Naive thymus-derived CD8-positive, alpha-beta T cell (primary cell): ENCODE measurements around the gene PEAR1. TPM values are rescaled to one million over a fixed set of nuclear protein-coding genes. Genes with fewer than 3 reads are reported as not detected.
A peak's percentile ranks its signal among the peaks of the same experiment; 100 is the strongest.

Source experiments
- ATAC-seq, 2 donors: fragments of 150-1000 bp; cut with Tn5 transposase in 1 of 2; sonication (Bioruptor Pico), chemical (Tn5 transposase) in 1 of 2; 1 replicate in 1 of 2; 2 replicates in 1 of 2; pipeline ENCODE4 v1.10.0; 2021; ENCODE audit warnings: mild to moderate bottlenecking in 2 of 2, moderate library complexity in 2 of 2
- POLR2A ChIA-PET: fragments of 350-600 bp; sonication (Branson Sonifier 250); formaldehyde crosslinking; loops from one replicate; lab custom pipeline; 2021; ENCODE audit warnings: antibody characterized with exemption; lab: Charles Lee
- DNase-seq, 10 donors: peaks; one replicate each; pipeline versions ENCODE4 v3.0.0 to v3.0.0-alpha.2; 2020 to 2022
- H3K27ac Mint-ChIP-seq, 10 donors: one replicate each; pipeline ENCODE4 v1.8.0; 2020 to 2022; ENCODE audit warnings: mild to moderate bottlenecking in 10 of 10, mixed read lengths in 10 of 10, moderate library complexity in 4 of 10, inconsistent platforms in 1 of 10
- H3K27me3 Mint-ChIP-seq, 5 donors: one replicate each; pipeline ENCODE4 v1.8.0; 2021 to 2022; ENCODE audit warnings: mixed read lengths in 5 of 5
- H3K36me3 Mint-ChIP-seq, 3 donors: one replicate each; pipeline ENCODE4 v1.8.0; 2020 to 2022; ENCODE audit warnings: mixed read lengths in 3 of 3, mild to moderate bottlenecking in 2 of 3, inconsistent platforms in 1 of 3
- H3K4me1 Mint-ChIP-seq, 4 donors: one replicate each; pipeline ENCODE4 v1.8.0; 2021 to 2022; ENCODE audit warnings: mixed read lengths in 4 of 4
- H3K4me3 Mint-ChIP-seq, 10 donors: one replicate each; pipeline ENCODE4 v1.8.0; 2020 to 2022; ENCODE audit warnings: mild to moderate bottlenecking in 10 of 10, mixed read lengths in 10 of 10, moderate library complexity in 6 of 10, inconsistent platforms in 1 of 10
- H3K9me3 Mint-ChIP-seq, 9 donors: one replicate each; pipeline ENCODE4 v1.8.0; 2020 to 2022; ENCODE audit warnings: mixed read lengths in 9 of 9, mild to moderate bottlenecking in 3 of 9, inconsistent platforms in 1 of 9, moderate library complexity in 1 of 9
- polyA plus RNA-seq, 3 donors: library from polyadenylated mRNA; unstranded; fragments of 300-500 nt; fragmentation: Illumina TruSeq; gene quantifications; one replicate each; pipeline ENCODE4 v1.2.3, GENCODE V29; 2021
- total RNA-seq, 8 experiments: library from RNA in 2 of 8; stranded (reverse) in 2 of 8; gene quantifications; one replicate each; pipeline ENCODE4 v1.2.3 and lab custom pipeline; 2021 to 2026

PEAR1 gene
- total and polyA plus RNA-seq, 5 experiments from 2014 or later: 0.11 TPM; not detected in 4

- Mint-ChIP-seq H3K4me1 (peaks cover 5 to 27% (median 21%) of the 10 kb centered on the region in 4 donors), H3K36me3 (peaks cover 0 to 7% (median 0%) of the 10 kb centered on the region in 3 donors), H3K27me3 (peaks cover 25 to 66% (median 45%) of the 10 kb centered on the region in 5 donors), H3K9me3 (no peaks in the 10 kb centered on the region), H3K4me3 (no peak overlapping the region), H3K27ac (peak overlapping the region in 1 of 10 donors; percentile 9)
- POLR2A ChIA-PET: no interaction called here
- DNase-seq (no peak), ATAC-seq (no peak)
Measured at GRCh38 chr1:156931211-156931952, 37.9 kb downstream of the PEAR1 start.

- H3K27me3 Mint-ChIP-seq: peaks cover 22 to 60% (median 40%) of the 10 kb centered on the region in 5 donors
- ATAC-seq (no peak), DNase-seq (no peak)
- H3K4me1 Mint-ChIP-seq: peaks cover 5 to 25% (median 19%) of the 10 kb centered on the region in 4 donors
- peak overlapping the region in 3 of 10 donors; percentile 5 to 67 (median 9) for H3K27ac Mint-ChIP-seq
- peaks cover 0 to 7% (median 0%) of the 10 kb centered on the region in 3 donors for H3K36me3 Mint-ChIP-seq
- POLR2A ChIA-PET: no interaction called here
- H3K4me3 Mint-ChIP-seq: no peak overlapping the region
- no peaks in the 10 kb centered on the region for H3K9me3 Mint-ChIP-seq
Measured at GRCh38 chr1:156931974-156932710, 38.6 kb downstream of the PEAR1 start.

GRCh38 chr1:156933136-156933535 lies 39.6 kb downstream of the PEAR1 start:
- no peak for ATAC-seq
- Mint-ChIP-seq H3K27me3 (peaks cover 18 to 50% (median 32%) of the 10 kb centered on the region in 5 donors), H3K9me3 (no peaks in the 10 kb centered on the region), H3K36me3 (peaks cover 0 to 8% (median 0%) of the 10 kb centered on the region in 3 donors), H3K4me3 (no peak overlapping the region), H3K27ac (peak overlapping the region in 2 of 10 donors; percentile 37 to 48), H3K4me1 (peaks cover 0 to 15% (median 13%) of the 10 kb centered on the region in 4 donors)
- POLR2A ChIA-PET: no interaction called here
- no peak for DNase-seq

GRCh38 chr1:156935505-156936128 lies 42.1 kb downstream of the PEAR1 start:
- H3K4me3 Mint-ChIP-seq: no peak overlapping the region
- no peak for DNase-seq
- POLR2A ChIA-PET: no interaction called here
- peaks cover 1 to 12% (median 10%) of the 10 kb centered on the region in 4 donors for H3K4me1 Mint-ChIP-seq
- ATAC-seq: no peak
- H3K9me3 Mint-ChIP-seq: no peaks in the 10 kb centered on the region
- peak overlapping the region in 4 of 10 donors; percentile 27 to 72 (median 31) for H3K27ac Mint-ChIP-seq
- H3K36me3 Mint-ChIP-seq: peaks cover 0 to 27% (median 3%) of the 10 kb centered on the region in 3 donors
- H3K27me3 Mint-ChIP-seq: peaks cover 10 to 25% (median 11%) of the 10 kb centered on the region in 5 donors

GRCh38 chr1:156936191-156936590 lies 42.7 kb downstream of the PEAR1 start:
- Mint-ChIP-seq H3K36me3 (peaks cover 0 to 32% (median 5%) of the 10 kb centered on the region in 3 donors), H3K27ac (peak overlapping the region in 1 of 10 donors; percentile 72), H3K27me3 (peaks cover 4 to 19% (median 6%) of the 10 kb centered on the region in 5 donors), H3K9me3 (no peaks in the 10 kb centered on the region), H3K4me3 (no peak overlapping the region), H3K4me1 (peaks cover 3 to 11% (median 6%) of the 10 kb centered on the region in 4 donors)
- no peak for DNase-seq
- ATAC-seq: no peak
- POLR2A ChIA-PET: interaction anchor here (0.6 kb wide), 1 partner anchor 27 kb away, joined by 4 read pairs; no protein-coding TSS in a partner anchor

GRCh38 chr1:156936721-156937220 lies 43.3 kb downstream of the PEAR1 start:
- no peak for DNase-seq
- POLR2A ChIA-PET: interaction anchor here (0.6 kb wide), 1 partner anchor 26 kb away, joined by 4 read pairs; no protein-coding TSS in a partner anchor
- no peak for ATAC-seq
- peaks cover 0 to 5% (median 3%) of the 10 kb centered on the region in 4 donors for H3K4me1 Mint-ChIP-seq
- no peaks in the 10 kb centered on the region for H3K9me3 Mint-ChIP-seq
- peaks cover 0 to 14% (median 0%) of the 10 kb centered on the region in 5 donors for H3K27me3 Mint-ChIP-seq
- peak overlapping the region in 1 of 10 donors; percentile 37 for H3K27ac Mint-ChIP-seq
- H3K36me3 Mint-ChIP-seq: peaks cover 0 to 35% (median 8%) of the 10 kb centered on the region in 3 donors
- H3K4me3 Mint-ChIP-seq: no peak overlapping the region

GRCh38 chr1:156937883-156938282 lies 44.4 kb downstream of the PEAR1 start:
- peaks cover 0 to 2% (median 0%) of the 10 kb centered on the region in 5 donors for H3K27me3 Mint-ChIP-seq
- peaks cover 0 to 44% (median 12%) of the 10 kb centered on the region in 3 donors for H3K36me3 Mint-ChIP-seq
- H3K9me3 Mint-ChIP-seq: no peaks in the 10 kb centered on the region
- DNase-seq (no peak), ATAC-seq (no peak)
- peaks cover 0 to 3% (median 0%) of the 10 kb centered on the region in 4 donors for H3K4me1 Mint-ChIP-seq
- no peak overlapping the region for H3K4me3 Mint-ChIP-seq
- peak overlapping the region in 2 of 10 donors; percentile 52 to 79 for H3K27ac Mint-ChIP-seq
- POLR2A ChIA-PET: no interaction called here

GRCh38 chr1:156938813-156939212 lies 45.3 kb downstream of the PEAR1 start:
- Mint-ChIP-seq H3K27ac (no peak overlapping the region), H3K4me3 (no peak overlapping the region), H3K36me3 (peaks cover 0 to 52% (median 12%) of the 10 kb centered on the region in 3 donors), H3K27me3 (no peaks in the 10 kb centered on the region), H3K4me1 (peaks cover 0 to 3% (median 0%) of the 10 kb centered on the region in 4 donors), H3K9me3 (no peaks in the 10 kb centered on the region)
- DNase-seq: no peak
- POLR2A ChIA-PET: no interaction called here
- ATAC-seq: no peak

GRCh38 chr1:156939786-156940334 lies 46.3 kb downstream of the PEAR1 start:
- no peak overlapping the region for H3K27ac Mint-ChIP-seq
- peaks cover 0 to 3% (median 0%) of the 10 kb centered on the region in 4 donors for H3K4me1 Mint-ChIP-seq
- no peak overlapping the region for H3K4me3 Mint-ChIP-seq
- peaks cover 0 to 60% (median 17%) of the 10 kb centered on the region in 3 donors for H3K36me3 Mint-ChIP-seq
- ATAC-seq (no peak), DNase-seq (no peak)
- POLR2A ChIA-PET: no interaction called here
- no peaks in the 10 kb centered on the region for H3K9me3 Mint-ChIP-seq
- H3K27me3 Mint-ChIP-seq: no peaks in the 10 kb centered on the region

- H3K36me3 Mint-ChIP-seq: peaks cover 6 to 70% (median 31%) of the 10 kb centered on the region in 3 donors
- H3K27me3 Mint-ChIP-seq: no peaks in the 10 kb centered on the region
- H3K27ac Mint-ChIP-seq: peak overlapping the region in 1 of 10 donors; percentile 53
- H3K4me1 Mint-ChIP-seq: peaks cover 0 to 8% (median 0%) of the 10 kb centered on the region in 4 donors
- DNase-seq (no peak), ATAC-seq (no peak)
- H3K9me3 Mint-ChIP-seq: no peaks in the 10 kb centered on the region
- POLR2A ChIA-PET: no interaction called here
- H3K4me3 Mint-ChIP-seq: no peak overlapping the region
Measured at GRCh38 chr1:156941675-156942074, 48.2 kb downstream of the PEAR1 start.

- Mint-ChIP-seq H3K4me1 (peaks cover 0 to 8% (median 0%) of the 10 kb centered on the region in 4 donors), H3K4me3 (no peak overlapping the region), H3K27me3 (no peaks in the 10 kb centered on the region), H3K36me3 (peaks cover 6 to 75% (median 35%) of the 10 kb centered on the region in 3 donors), H3K9me3 (no peaks in the 10 kb centered on the region), H3K27ac (no peak overlapping the region)
- ATAC-seq (no peak), DNase-seq (no peak)
- POLR2A ChIA-PET: no interaction called here
Measured at GRCh38 chr1:156942176-156942575, 48.7 kb downstream of the PEAR1 start.

GRCh38 chr1:156942576-156942975 lies 49.1 kb downstream of the PEAR1 start:
- H3K36me3 Mint-ChIP-seq: peaks cover 6 to 79% (median 35%) of the 10 kb centered on the region in 3 donors
- peaks cover 0 to 8% (median 0%) of the 10 kb centered on the region in 4 donors for H3K4me1 Mint-ChIP-seq
- POLR2A ChIA-PET: no interaction called here
- H3K9me3 Mint-ChIP-seq: no peaks in the 10 kb centered on the region
- no peak overlapping the region for H3K4me3 Mint-ChIP-seq
- ATAC-seq (no peak), DNase-seq (no peak)
- H3K27me3 Mint-ChIP-seq: no peaks in the 10 kb centered on the region
- peak overlapping the region in 1 of 10 donors; percentile 47 for H3K27ac Mint-ChIP-seq
